Upper lobe of left lung (tissue), 6 donors: ENCODE data around the gene APOL3. TPM values are rescaled to one million over a fixed set of nuclear protein-coding genes. Genes with fewer than 3 reads are reported as not detected.
A peak's percentile ranks its signal among the peaks of the same experiment; 100 is the strongest.
"Not testable (repeated sequence)": the region's sequence is repeated elsewhere in the genome, so short reads cannot be mapped to it uniquely, and the experiment has no call there.

ENCODE experiments used
- ATAC-seq, 2 donors: fragments of 200-7000 bp; cut with Tn5 transposase; one replicate each; pipeline ENCODE4 v1.9.1; 2022; ENCODE audit warnings: mild to moderate bottlenecking in 2 of 2, moderate library complexity in 2 of 2; ENCODE audit not compliant: low FRiP score in 2 of 2
- DNase-seq, 2 donors: peaks; one replicate each; pipeline ENCODE4 v3.0.0-alpha.2; 2019 to 2020
- H3K27ac ChIP-seq, 4 donors: fragments of 200-600 bp; sonication (generic); one replicate each; pipeline ENCODE4 v1.5.1; 2016 to 2019
- H3K27me3 ChIP-seq, 4 donors: fragments of 200-600 bp; sonication (generic); one replicate each; pipeline ENCODE4 v1.5.1; 2017 to 2019
- H3K36me3 ChIP-seq, 4 donors: fragments of 200-600 bp; sonication (generic); one replicate each; pipeline ENCODE4 v1.5.1; 2016 to 2019
- H3K4me1 ChIP-seq, 4 donors: fragments of 200-600 bp; sonication (generic); one replicate each; pipeline ENCODE4 v1.5.1; 2018 to 2019
- H3K4me3 ChIP-seq, 4 donors: fragments of 200-600 bp; sonication (generic); one replicate each; pipeline ENCODE4 v1.5.1; 2017 to 2019; ENCODE audit warnings: mild to moderate bottlenecking in 2 of 4, moderate library complexity in 1 of 4
- H3K9me3 ChIP-seq, 4 donors: fragments of 200-600 bp; sonication (generic); one replicate each; pipeline ENCODE4 v1.5.1; 2018 to 2019
- EP300 ChIP-seq, 4 donors: sonication (generic); formaldehyde crosslinking; IDR thresholded peaks; one replicate each; pipeline ENCODE4 v1.5.1; 2017; ENCODE audit warnings: antibody characterized with exemption in 4 of 4, control low read depth in 2 of 4
- POLR2A ChIP-seq, 4 donors: fragments of 450-650 bp; IDR thresholded peaks; one replicate each; pipeline ENCODE4 v1.5.1; 2016 to 2017; ENCODE audit warnings: antibody characterized with exemption in 4 of 4, mild to moderate bottlenecking in 2 of 4
- POLR2AphosphoS5 ChIP-seq, 2 donors: sonication (generic); formaldehyde crosslinking; IDR thresholded peaks; one replicate each; pipeline ENCODE4 v1.5.1; 2017; ENCODE audit warnings: antibody characterized with exemption in 2 of 2
- WGBS, 2 donors: methylation state at CpG; one replicate each; pipeline ENCODE4 v1.1.5; 2017 to 2018; 5-methylcytosine and 5-hydroxymethylcytosine counted together
- total RNA-seq, 6 donors: library from RNA; depleted of rRNA in 4 of 6; stranded (reverse); fragments of >200 nt in 4 of 6; gene quantifications; one replicate each; pipeline versions ENCODE4 v1.1.0 to v1.2.1, GENCODE V29; 2016 to 2021
- TF ChIP-seq, protein P1 (sequence below), 6 experiments: fragments of 450-650 bp in 4 of 6; fragments of 200-600 bp in 2 of 6; sonication (generic) in 2 of 6; IDR thresholded peaks; one replicate each; pipeline ENCODE4 v1.5.1; 2016 to 2019; ENCODE audit warnings: antibody characterized with exemption in 6 of 6
- donor health status: DM: no; HTN: no; CAD: no; lungs with moderate emphysema.
- donor health status: DM: no; HTN: yes; CAD: no; lungs with severe emphysema.

The APOL3 gene
- total RNA-seq, 6 donors from 2014 or later, result 40.4 to 88.0 (median 54.5) TPM

GRCh38 chr22:36155702-36156101 lies 4.9 kb downstream of the APOL3 start:
- DNase-seq (peak in 1 of 2 donors; percentile 74), ATAC-seq (peak; percentile 71 to 72)
- TF ChIP-seq EP300 (IDR thresholded peaks at IDR 0.05) (peak in 3 of 4 donors; percentile 74 to 91 (median 85)), POLR2AphosphoS5 (IDR thresholded peaks at IDR 0.05) (peak; percentile 81), POLR2A (IDR thresholded peaks at IDR 0.05) (peak in 1 of 4 donors; percentile 41)
- TF ChIP-seq, protein P1, sequence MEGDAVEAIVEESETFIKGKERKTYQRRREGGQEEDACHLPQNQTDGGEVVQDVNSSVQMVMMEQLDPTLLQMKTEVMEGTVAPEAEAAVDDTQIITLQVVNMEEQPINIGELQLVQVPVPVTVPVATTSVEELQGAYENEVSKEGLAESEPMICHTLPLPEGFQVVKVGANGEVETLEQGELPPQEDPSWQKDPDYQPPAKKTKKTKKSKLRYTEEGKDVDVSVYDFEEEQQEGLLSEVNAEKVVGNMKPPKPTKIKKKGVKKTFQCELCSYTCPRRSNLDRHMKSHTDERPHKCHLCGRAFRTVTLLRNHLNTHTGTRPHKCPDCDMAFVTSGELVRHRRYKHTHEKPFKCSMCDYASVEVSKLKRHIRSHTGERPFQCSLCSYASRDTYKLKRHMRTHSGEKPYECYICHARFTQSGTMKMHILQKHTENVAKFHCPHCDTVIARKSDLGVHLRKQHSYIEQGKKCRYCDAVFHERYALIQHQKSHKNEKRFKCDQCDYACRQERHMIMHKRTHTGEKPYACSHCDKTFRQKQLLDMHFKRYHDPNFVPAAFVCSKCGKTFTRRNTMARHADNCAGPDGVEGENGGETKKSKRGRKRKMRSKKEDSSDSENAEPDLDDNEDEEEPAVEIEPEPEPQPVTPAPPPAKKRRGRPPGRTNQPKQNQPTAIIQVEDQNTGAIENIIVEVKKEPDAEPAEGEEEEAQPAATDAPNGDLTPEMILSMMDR (IDR thresholded peaks at IDR 0.05), result peak in 1 of 6 experiments; percentile 28
- Histone ChIP-seq H3K4me3 (peak overlapping the region in 3 of 4 donors; percentile 35 to 62 (median 60)), H3K27ac (peak overlapping the region; percentile 91 to 95 (median 93)), H3K9me3 (no peaks in the 10 kb centered on the region), H3K4me1 (peaks cover 86 to 90% (median 87%) of the 10 kb centered on the region in 4 donors), H3K27me3 (no peaks in the 10 kb centered on the region), H3K36me3 (no peaks in the 10 kb centered on the region)
- 0 to 38% methylated on average over 1 to 7 of the region's 7 CpGs for WGBS, 2 donors

GRCh38 chr22:36154423-36154945 lies 6.1 kb downstream of the APOL3 start:
- Histone ChIP-seq H3K27me3 (no peaks in the 10 kb centered on the region), H3K4me1 (peaks cover 86 to 95% (median 89%) of the 10 kb centered on the region in 4 donors), H3K9me3 (no peaks in the 10 kb centered on the region), H3K36me3 (peaks cover 0 to 2% (median 0%) of the 10 kb centered on the region in 4 donors), H3K4me3 (peak overlapping the region in 1 of 4 donors; percentile 62), H3K27ac (peak overlapping the region; percentile 91 to 95 (median 93))
- ATAC-seq, result no peak
- 37 to 56% methylated on average over 3 of the region's 3 CpGs for WGBS, 2 donors
- TF ChIP-seq POLR2AphosphoS5 (IDR thresholded peaks at IDR 0.05) (no peak), POLR2A (IDR thresholded peaks at IDR 0.05) (no peak), EP300 (IDR thresholded peaks at IDR 0.05) (no peak)
- TF ChIP-seq, protein P1 (IDR thresholded peaks at IDR 0.05), result no peak
- DNase-seq, result no peak

GRCh38 chr22:36153501-36154422 lies 6.8 kb downstream of the APOL3 start:
- H3K36me3 ChIP-seq, result peaks cover 0 to 10% (median 3%) of the 10 kb centered on the region in 4 donors
- H3K27ac ChIP-seq, result peak overlapping the region; percentile 91 to 95 (median 93)
- 42 to 51% methylated on average over 12 of the region's 12 CpGs for WGBS, 2 donors
- TF ChIP-seq EP300 (IDR thresholded peaks at IDR 0.05) (no peak), POLR2A (IDR thresholded peaks at IDR 0.05) (no peak), POLR2AphosphoS5 (IDR thresholded peaks at IDR 0.05) (no peak)
- TF ChIP-seq, protein P1 (IDR thresholded peaks at IDR 0.05), result no peak
- H3K4me3 ChIP-seq, result peak overlapping the region in 1 of 4 donors; percentile 3
- H3K9me3 ChIP-seq, result no peaks in the 10 kb centered on the region
- peaks cover 86 to 95% (median 88%) of the 10 kb centered on the region in 4 donors for H3K4me1 ChIP-seq
- H3K27me3 ChIP-seq, result no peaks in the 10 kb centered on the region
- DNase-seq, result peak in 1 of 2 donors; percentile 27
- no peak for ATAC-seq

DNA sequence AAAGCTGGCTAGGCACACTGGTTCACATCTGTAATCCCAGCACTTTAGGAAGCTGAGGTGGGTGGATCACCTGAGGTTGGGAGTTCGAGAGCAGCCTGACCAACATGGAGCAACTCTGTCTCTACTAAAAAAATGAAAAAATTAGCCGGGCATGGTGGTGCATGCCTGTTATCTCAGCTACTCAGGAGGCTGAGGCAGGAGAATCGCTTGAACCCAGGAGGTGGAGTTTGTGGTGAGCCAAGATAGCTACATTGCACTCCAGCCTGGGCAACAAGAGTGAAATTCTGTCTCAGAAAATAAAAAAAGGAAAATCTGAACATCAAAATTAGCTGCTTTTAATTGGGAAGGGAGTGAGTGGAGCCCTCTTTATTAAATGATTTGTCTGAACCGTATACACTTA lies 7.7 kb downstream of the APOL3 start:
- H3K27ac ChIP-seq, result peak overlapping the region in 3 of 4 donors; percentile 91 to 95 (median 91)
- H3K4me1 ChIP-seq, result peaks cover 78 to 93% (median 84%) of the 10 kb centered on the region in 4 donors
- not testable (repeated sequence) for H3K9me3 ChIP-seq, H3K4me3 ChIP-seq, ATAC-seq, H3K27me3 ChIP-seq
- DNase-seq, result peak in 1 of 2 donors; percentile 1
- H3K36me3 ChIP-seq, result peaks cover 0 to 18% (median 8%) of the 10 kb centered on the region in 4 donors
- 74 to 83% methylated on average over 4 of the region's 4 CpGs for WGBS, 2 donors

DNA sequence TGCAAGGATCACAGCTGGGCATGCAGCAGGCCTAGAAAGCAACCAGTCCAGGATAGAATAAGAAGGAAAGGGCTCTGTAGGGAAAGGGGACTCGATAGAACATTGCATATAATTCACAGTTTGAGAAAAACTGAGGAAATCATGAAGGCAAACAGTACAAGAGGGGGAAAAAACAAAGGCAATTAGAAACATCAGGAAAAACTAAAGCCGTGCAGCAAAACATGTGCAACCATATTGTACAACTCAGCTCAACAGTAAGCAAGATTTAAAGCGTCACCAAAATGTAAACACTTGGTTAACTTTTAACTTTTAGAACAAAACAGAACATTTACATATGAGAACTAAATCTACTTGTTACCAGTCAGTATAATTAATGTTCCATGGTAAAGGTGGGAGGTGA lies 8.5 kb downstream of the APOL3 start:
- no peaks in the 10 kb centered on the region for H3K27me3 ChIP-seq
- TF ChIP-seq POLR2AphosphoS5 (IDR thresholded peaks at IDR 0.05) (no peak), EP300 (IDR thresholded peaks at IDR 0.05) (no peak), POLR2A (IDR thresholded peaks at IDR 0.05) (no peak)
- TF ChIP-seq, protein P1 (IDR thresholded peaks at IDR 0.05), result no peak
- no peak overlapping the region for H3K4me3 ChIP-seq
- WGBS, 2 donors, result 69 to 78% methylated on average over 3 of the region's 3 CpGs
- H3K27ac ChIP-seq, result peak overlapping the region in 2 of 4 donors; percentile 91 to 95
- H3K9me3 ChIP-seq, result no peaks in the 10 kb centered on the region
- ATAC-seq (no peak), DNase-seq (no peak)
- H3K4me1 ChIP-seq, result peaks cover 71 to 93% (median 82%) of the 10 kb centered on the region in 4 donors
- peaks cover 0 to 25% (median 12%) of the 10 kb centered on the region in 4 donors for H3K36me3 ChIP-seq
